H1 (cell line): ENCODE data around the gene GGN.

ENCODE experiments used
- JUND ChIP-seq: IDR thresholded peaks from 2 replicates; pipeline ENCODE4 v1.6.1; 2011; ENCODE audit warnings: mild to moderate bottlenecking, improper control_type of control experiment, low read length
- TF ChIP-seq, protein P1 (sequence below), 3 experiments: IDR thresholded peaks; 1 replicate in 2 of 3; 2 replicates in 1 of 3; pipeline versions ENCODE4 v1.5.1 to v1.6.1; 2011; ENCODE audit warnings: low read length in 3 of 3, mild to moderate bottlenecking in 3 of 3, inconsistent platforms in 2 of 3, low read depth in 1 of 3, moderate library complexity in 1 of 3; ENCODE audit not compliant: insufficient read depth in 1 of 3; ENCODE audit errors: control extremely low read depth in 1 of 3

DNA sequence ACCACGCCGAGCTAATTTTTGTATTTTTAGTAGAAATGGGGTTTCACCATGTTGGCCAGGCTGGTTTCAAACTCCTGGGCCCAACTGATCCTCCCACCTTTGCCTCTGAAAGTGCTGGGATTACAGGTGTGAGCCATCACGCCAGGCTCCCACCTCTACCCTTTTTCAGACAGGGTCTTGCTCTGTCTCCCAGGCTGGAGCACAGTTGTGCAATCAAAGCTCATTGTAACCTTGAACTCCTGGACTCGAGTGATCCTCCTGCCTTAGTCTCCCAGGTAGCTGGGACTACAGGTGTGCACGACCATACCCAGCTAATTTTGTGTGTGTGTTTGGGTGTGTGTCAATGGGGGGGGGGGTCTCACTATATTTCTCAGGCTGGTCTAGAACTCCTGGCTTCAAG is 36.4 kb upstream of the GGN start:
- TF ChIP-seq, protein P1, sequence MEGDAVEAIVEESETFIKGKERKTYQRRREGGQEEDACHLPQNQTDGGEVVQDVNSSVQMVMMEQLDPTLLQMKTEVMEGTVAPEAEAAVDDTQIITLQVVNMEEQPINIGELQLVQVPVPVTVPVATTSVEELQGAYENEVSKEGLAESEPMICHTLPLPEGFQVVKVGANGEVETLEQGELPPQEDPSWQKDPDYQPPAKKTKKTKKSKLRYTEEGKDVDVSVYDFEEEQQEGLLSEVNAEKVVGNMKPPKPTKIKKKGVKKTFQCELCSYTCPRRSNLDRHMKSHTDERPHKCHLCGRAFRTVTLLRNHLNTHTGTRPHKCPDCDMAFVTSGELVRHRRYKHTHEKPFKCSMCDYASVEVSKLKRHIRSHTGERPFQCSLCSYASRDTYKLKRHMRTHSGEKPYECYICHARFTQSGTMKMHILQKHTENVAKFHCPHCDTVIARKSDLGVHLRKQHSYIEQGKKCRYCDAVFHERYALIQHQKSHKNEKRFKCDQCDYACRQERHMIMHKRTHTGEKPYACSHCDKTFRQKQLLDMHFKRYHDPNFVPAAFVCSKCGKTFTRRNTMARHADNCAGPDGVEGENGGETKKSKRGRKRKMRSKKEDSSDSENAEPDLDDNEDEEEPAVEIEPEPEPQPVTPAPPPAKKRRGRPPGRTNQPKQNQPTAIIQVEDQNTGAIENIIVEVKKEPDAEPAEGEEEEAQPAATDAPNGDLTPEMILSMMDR (IDR thresholded peaks at IDR 0.05; ENCODE audit: control extremely low read depth in 1 of 3, insufficient read depth in 1 of 3, low read depth in 1 of 3, low read length in 3 of 3) = no peak
- no peak for TF ChIP-seq JUND
